IPS-NIHi7 (cell line): ENCODE measurements around the gene BCL2L13.
A peak's percentile ranks its signal among the peaks of the same experiment; 100 is the strongest.

Source experiments
- DNase-seq: peaks from one replicate; pipeline ENCODE4 v3.0.0; 2012; ENCODE audit warnings: mixed read lengths; ENCODE audit errors: extremely low spot score

BCL2L13 gene

GRCh38 chr22:17726928-17727897 is 88.7 kb downstream of the BCL2L13 start:
- DNase-seq: no peak

DNA sequence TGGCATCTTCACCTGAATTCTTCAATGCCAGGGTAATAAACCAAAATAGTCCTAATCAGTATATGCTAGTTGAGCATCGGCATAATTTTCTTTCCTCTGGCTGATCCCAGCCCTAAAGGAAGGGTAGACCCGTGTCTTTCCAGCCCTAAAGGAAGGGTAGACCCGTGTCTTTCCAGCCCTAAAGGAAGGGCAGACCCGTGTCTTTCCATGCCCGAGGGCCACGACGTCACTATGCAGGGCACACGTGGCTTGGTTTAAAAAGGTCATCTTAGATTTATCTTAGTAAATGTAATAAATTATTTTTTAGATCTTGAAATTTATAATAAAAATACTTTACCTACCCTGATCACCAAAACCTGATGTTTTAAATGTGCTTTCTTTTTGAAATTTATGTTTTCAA is 90.2 kb downstream of the BCL2L13 start:
- no peak for DNase-seq

GRCh38 chr22:17729561-17729960 is 91.0 kb downstream of the BCL2L13 start:
- no peak for DNase-seq

DNA sequence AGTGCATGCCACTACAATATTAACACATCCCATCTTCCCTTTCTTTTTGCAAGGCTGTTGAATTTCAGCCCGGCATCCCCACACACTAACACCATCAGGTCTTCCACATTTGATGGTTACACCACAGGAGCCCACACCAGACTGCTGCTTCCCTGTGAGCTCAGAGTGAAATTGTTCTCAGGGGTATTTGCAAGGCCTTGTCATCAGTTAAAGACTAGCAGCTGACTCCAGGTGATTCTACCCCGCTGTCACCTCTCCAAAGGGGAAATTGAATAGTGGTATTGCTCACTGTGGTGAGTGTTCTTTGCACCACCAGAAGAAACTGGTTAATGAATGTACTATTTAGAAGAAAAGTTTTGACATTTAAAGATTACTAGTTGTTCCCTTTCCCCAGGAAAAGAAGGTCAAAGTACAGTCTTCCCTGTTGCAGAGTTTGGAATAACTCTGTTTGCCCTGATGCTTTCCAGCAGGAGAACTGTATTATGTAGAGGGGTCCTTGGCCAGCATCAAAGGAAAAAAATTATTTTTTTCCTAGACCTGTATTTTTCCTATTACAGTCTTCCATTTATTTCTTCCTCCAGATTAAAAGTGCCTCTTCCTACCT is 93.8 kb downstream of the BCL2L13 start:
- DNase-seq: no peak

GRCh38 chr22:17733466-17733865 is 94.9 kb downstream of the BCL2L13 start:
- DNase-seq: no peak

- DNase-seq: no peak
Measured at GRCh38 chr22:17734187-17734586, 95.6 kb downstream of the BCL2L13 start.

GRCh38 chr22:17738386-17739128 is 100.0 kb downstream of the BCL2L13 start:
- DNase-seq: no peak

DNA sequence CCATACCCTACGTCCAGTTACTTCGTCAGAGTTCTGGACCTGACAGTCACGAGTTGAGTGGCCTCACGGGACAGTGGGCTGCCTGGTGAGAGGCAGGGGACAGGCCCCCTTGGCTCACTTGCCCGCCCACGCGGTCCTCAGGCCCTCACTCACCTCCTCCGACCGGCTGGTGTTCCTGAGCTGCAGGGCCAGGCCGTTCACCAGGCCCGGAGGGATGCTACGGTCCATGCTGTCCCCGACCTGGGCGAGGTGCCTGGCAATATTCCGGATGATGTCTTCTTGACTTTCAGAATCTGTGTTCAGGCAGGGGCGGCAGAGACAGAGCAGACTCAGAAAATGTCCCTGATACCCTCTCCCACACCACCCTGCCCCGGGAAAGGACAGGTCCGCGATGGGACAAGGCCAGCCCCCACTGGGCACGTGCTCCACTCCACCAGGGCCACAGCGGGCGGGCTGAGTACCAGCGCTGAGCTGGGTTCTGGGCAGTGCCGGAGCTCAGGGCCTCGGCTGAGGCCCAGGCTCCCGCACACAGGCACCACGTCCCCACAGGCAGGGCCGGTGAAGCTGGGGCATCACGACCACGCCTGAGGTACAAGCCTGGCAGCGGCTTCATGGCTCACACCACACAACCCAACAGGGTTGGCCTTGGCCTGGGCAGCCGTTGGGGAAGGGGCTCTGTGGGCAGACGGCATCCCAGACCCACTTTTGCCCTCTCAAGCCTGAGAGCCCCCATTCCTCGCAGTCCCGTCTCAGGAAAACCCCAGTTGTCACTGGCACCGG is 100.8 kb downstream of the BCL2L13 start:
- no peak for DNase-seq

GRCh38 chr22:17741866-17742526 is 103.4 kb downstream of the BCL2L13 start:
- DNase-seq: no peak

DNA sequence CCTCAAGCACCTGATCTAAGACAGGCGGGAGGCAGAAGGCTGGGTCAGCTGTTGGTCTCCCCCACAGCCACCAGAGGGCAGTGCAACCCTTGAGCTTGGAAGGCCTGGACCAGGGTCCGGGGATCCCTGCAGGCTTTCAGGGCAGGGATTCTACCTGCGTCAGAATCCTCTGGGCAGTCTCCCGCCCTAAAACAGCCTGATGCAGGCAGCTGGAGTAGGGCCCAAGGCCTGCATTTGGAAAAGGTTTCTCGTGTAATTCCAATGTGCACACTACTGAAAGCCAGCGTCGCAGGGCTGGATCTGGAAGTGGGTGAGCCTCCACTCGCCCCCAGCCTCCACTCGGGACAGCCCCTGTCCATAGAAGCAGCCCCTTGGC is 104.0 kb downstream of the BCL2L13 start:
- DNase-seq: peak; percentile 97

DNA sequence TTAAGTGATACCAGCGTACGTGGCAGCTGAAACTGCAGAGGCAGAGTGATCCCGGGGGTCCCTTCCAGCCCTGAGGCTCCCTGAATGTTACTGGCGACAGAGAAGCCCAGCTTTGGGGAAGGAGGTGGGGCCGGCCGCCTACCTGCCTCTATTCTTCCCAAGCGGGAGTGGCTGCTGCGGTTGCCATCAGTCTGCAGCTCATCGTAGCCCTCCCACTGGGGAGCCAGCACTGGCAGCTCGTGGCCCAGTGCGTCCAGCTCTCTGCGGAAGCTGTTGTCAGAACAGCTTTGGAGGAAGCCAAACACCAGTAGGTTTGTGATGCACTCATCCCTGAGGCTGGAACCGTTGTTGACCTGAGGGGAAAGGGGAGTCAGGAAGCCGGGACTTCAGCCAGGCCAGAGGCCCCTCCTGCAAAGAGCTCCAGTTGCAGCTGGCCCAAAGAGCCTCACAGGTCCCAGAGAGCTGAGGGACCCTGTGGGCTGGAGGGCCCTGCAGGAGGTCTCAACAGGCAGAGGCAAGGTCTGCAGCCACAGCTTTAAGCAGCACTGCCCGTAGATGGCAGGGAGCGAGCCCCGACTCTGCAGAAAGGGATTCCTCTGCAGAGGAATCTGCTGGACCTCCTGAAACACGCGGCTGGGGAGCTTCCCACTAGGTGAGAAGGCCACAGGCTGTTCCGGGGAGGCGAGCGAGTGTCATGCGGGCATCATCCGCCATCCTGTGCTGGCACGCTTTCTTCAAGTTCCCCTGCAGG is 105.3 kb downstream of the BCL2L13 start:
- no peak for DNase-seq

DNA sequence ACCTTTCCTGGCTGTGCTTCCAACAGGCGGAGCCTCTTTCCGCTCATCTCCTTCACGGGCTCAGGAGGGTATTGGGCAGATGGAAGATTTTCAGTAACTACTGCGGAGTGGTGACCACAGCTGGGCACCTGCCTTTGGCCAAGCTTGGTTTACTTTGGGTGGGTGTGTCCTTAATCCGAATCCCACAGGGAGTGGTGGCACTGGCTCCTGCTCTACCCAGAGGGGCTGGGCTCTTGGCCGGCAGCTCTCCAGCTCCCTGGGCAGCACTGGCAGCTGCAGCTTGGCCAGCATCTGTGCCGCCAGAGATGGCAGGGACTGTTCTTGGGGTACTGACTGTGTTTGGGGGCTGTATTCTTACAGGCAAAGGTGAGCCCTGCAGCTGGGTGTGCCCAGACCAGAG is 105.9 kb downstream of the BCL2L13 start:
- DNase-seq: no peak

DNA sequence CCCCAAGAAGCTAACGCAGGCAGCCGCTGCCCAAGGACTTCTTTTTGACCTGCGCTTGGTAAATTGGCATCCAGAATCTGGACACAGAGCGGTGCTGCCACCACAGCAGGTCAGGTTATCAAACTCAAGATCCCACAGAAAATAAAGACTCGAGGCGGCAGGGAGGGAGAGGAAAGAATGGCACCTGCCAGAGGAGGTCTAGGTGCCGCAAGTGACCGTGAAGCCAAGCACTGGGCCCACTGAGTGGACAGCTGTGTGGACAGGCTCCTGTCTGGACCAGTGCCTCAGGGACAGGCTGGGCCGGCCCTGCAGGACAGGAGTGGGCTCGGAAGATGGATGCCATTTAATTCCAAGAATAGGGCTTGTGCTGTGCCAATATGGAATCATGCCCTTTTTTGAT is 108.4 kb downstream of the BCL2L13 start:
- no peak for DNase-seq

- DNase-seq: peak; percentile 89
Measured at GRCh38 chr22:17748555-17749353, 110.2 kb downstream of the BCL2L13 start.

GRCh38 chr22:17749605-17750395 is 111.2 kb downstream of the BCL2L13 start:
- no peak for DNase-seq

DNA sequence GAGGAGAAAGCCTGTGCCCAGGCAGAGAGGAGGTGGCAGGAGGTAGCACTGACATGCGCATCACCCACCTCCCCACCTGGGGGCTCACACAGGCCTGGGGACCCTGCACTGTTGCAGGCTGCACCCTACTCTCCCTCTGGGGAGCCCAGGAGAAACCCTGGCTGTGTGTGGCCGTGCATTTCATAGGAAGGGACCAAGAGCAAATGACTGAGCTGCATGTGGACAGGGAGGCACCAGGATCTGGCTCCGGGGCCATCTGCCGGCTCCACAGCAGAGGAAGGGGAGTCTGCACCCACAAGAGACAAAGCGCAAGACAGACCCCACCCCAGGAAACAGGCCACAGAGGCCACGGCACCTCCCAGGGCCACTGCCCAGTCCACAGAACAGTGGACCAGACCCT is 113.0 kb downstream of the BCL2L13 start:
- DNase-seq: no peak

- no peak for DNase-seq
Measured at GRCh38 chr22:17753401-17753989, 114.9 kb downstream of the BCL2L13 start.

DNA sequence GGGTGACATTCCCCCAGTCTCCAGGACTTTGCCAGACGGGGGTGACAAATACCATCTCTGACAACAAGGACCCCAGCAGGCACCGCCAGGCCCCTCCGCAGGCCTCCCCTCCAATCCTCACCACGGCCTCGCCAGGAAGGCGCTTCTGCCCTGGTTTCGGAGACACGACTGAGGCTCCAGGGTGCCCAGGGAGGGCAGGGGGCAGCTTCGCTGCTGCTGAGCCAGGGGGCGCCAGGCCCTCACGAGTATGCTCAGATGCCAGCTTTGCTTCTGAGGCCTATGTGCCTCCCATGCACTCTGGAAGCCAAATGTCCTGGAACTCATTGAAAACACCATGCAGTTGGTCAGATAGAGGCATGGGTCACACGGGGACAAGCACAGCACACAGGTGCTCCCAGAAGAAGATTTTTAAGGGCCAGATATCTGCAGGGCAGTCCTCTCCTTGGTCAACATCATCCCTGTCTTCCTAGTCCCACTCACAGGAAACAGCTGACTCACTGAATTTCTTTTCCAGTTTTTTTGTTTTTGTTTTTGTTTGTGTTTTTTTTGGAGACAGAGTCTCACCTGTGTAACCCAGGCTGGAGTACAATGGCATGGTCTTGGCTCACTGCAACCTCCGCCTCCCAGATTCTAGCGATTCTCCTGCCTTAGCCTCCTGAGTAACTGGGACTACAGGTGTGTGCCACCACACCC is 115.8 kb downstream of the BCL2L13 start:
- peak; percentile 61 for DNase-seq
